ENCODE data around the gene NFIB.

The NFIB gene

GRCh38 chr9:14300040-14300439 is 13.9 kb downstream of the NFIB start:
- TF ChIP-seq, protein P1, sequence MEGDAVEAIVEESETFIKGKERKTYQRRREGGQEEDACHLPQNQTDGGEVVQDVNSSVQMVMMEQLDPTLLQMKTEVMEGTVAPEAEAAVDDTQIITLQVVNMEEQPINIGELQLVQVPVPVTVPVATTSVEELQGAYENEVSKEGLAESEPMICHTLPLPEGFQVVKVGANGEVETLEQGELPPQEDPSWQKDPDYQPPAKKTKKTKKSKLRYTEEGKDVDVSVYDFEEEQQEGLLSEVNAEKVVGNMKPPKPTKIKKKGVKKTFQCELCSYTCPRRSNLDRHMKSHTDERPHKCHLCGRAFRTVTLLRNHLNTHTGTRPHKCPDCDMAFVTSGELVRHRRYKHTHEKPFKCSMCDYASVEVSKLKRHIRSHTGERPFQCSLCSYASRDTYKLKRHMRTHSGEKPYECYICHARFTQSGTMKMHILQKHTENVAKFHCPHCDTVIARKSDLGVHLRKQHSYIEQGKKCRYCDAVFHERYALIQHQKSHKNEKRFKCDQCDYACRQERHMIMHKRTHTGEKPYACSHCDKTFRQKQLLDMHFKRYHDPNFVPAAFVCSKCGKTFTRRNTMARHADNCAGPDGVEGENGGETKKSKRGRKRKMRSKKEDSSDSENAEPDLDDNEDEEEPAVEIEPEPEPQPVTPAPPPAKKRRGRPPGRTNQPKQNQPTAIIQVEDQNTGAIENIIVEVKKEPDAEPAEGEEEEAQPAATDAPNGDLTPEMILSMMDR (IDR thresholded peaks at IDR 0.05; ENCODE audit: low read length, missing control alignments): no peak
- no peak for DNase-seq (ENCODE audit: low read depth)
- no peak overlapping the region for H3K4me3 ChIP-seq (replicated peaks; ENCODE audit: low read depth, low read length)

- TF ChIP-seq, protein P1 (IDR thresholded peaks at IDR 0.05; ENCODE audit: low read length, missing control alignments): no peak
- H3K4me3 ChIP-seq (replicated peaks; ENCODE audit: low read depth, low read length): no peak overlapping the region
- DNase-seq (ENCODE audit: low read depth): no peak
Measured at GRCh38 chr9:14298601-14299022, 15.3 kb downstream of the NFIB start.

- no peak overlapping the region for H3K4me3 ChIP-seq (replicated peaks; ENCODE audit: low read depth, low read length)
- TF ChIP-seq, protein P1 (IDR thresholded peaks at IDR 0.05; ENCODE audit: low read length, missing control alignments): no peak
- no peak for DNase-seq (ENCODE audit: low read depth)
Measured at GRCh38 chr9:14296495-14297113, 17.3 kb downstream of the NFIB start.

- TF ChIP-seq, protein P1 (IDR thresholded peaks at IDR 0.05; ENCODE audit: low read length, missing control alignments): no peak
- DNase-seq (ENCODE audit: low read depth): no peak
- H3K4me3 ChIP-seq (replicated peaks; ENCODE audit: low read depth, low read length): no peak overlapping the region
Measured at GRCh38 chr9:14294659-14295058, 19.3 kb downstream of the NFIB start.

- H3K4me3 ChIP-seq (replicated peaks; ENCODE audit: low read depth, low read length): no peak overlapping the region
- DNase-seq (ENCODE audit: low read depth): no peak
- TF ChIP-seq, protein P1 (IDR thresholded peaks at IDR 0.05; ENCODE audit: low read length, missing control alignments): no peak
Measured at GRCh38 chr9:14293801-14294200, 20.1 kb downstream of the NFIB start.

- DNase-seq (ENCODE audit: low read depth): no peak
- H3K4me3 ChIP-seq (replicated peaks; ENCODE audit: low read depth, low read length): no peak overlapping the region
- TF ChIP-seq, protein P1 (IDR thresholded peaks at IDR 0.05; ENCODE audit: low read length, missing control alignments): no peak
Measured at GRCh38 chr9:14292181-14292739, 21.7 kb downstream of the NFIB start.

- TF ChIP-seq, protein P1 (IDR thresholded peaks at IDR 0.05; ENCODE audit: low read length, missing control alignments): no peak
- DNase-seq (ENCODE audit: low read depth): no peak
- H3K4me3 ChIP-seq (replicated peaks; ENCODE audit: low read depth, low read length): no peak overlapping the region
Measured at GRCh38 chr9:14289916-14290315, 24.0 kb downstream of the NFIB start.
